GM19193 (cell line): ENCODE data around the gene LARP4B.

Experiments used
- POLR2A ChIP-seq: IDR thresholded peaks from 4 replicates; pipeline ENCODE4 v1.6.1; 2011; ENCODE audit not compliant: insufficient read depth, insufficient read length; ENCODE audit errors: extremely low read depth

The LARP4B gene

GRCh38 chr10:817371-817770 lies 114.1 kb downstream of the LARP4B start:
- TF ChIP-seq POLR2A = no peak

GRCh38 chr10:816958-817357 lies 114.5 kb downstream of the LARP4B start:
- no peak for TF ChIP-seq POLR2A

DNA sequence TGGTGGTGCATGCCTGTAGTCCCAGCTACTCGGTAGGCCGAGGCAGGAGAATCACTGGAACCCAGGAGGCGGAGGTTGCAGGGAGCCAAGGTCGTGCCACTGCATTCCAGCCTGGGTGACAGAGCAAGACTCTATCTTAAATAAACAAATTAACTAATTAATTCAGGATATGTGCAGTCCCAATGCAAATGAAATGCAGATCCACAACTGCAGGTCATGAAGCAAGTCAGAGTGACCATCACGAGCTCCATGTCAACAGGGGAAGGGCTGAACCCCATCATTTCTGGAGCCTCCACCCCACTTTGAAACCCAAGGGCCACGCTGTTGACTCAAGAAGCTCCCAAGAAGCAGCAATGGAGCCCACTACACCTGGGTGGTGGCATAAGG lies 115.4 kb downstream of the LARP4B start:
- no peak for TF ChIP-seq POLR2A

DNA sequence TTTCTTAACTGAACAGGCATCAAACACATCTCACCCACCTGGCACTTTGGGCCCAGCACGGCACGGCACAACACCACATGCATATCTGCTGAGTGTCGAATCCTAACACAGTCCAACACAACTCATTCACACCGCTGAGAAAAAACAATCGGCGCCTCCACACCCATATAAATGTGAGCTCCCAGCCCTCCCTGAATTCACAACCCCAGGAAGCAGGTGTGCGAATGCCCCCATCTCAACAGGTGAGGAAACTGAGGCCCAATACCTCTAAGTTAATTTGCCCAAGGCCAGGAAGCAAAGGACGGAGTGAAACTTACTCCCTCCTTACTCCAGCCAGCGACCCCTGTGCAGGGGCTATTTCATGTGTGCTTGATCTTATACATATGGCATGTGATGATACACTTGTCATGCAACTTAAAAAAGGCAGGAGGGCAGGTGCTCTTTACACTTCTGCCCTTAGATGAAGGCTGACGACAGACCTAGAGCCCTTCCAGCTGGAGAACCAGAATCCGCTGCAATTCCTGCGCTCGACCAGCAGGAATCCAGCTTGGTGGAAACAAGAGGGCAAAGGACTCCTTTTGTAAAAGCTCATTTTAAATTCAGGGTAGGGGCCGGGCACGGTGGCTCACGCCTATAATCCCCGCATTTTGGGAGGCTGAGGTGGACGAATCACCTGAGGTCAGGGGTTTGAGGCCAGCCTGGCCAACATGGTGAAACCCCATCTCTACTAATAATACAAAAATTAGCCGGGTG lies 116.0 kb downstream of the LARP4B start:
- no peak for TF ChIP-seq POLR2A

GRCh38 chr10:814536-815302 lies 116.8 kb downstream of the LARP4B start:
- no peak for TF ChIP-seq POLR2A

DNA sequence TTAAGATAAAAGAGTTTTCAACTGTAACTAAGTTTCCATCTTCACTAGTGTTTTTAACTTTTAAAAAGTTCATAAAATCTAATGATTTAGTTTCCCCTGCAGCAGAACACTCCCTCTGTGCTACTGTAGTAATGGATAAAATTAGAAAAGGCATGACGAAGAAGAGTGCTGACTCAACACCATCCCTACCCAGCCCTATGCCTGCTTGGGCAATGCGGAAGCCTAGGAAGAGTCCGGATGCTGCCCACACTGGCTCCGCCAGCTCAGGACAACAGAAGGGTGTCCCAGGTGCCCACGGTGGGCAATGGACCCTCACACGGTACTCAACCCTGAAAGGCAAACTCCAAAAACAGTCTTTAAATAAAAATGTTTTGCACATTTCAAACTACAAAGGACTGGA lies 118.2 kb downstream of the LARP4B start:
- TF ChIP-seq POLR2A = no peak

DNA sequence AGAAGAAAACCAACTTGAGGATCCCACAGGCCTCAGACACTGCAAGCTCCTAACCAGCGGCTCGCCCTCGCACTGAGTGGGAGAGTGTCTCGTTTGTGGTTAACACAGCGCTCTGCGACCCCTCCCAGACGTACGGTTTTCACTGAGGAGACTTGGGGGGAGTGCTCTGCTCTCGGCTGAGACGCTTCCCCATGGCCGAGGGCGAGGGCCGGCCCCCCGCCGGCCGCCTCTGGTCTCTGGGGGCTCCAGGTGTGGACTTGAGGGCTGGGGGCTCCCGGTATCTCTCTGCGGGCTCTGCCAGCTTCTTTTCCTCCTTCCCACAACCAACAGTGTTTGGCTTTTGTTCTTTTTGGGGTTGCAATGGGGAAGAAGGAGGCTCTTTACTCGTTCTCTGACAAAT lies 118.7 kb downstream of the LARP4B start:
- no peak for TF ChIP-seq POLR2A

DNA sequence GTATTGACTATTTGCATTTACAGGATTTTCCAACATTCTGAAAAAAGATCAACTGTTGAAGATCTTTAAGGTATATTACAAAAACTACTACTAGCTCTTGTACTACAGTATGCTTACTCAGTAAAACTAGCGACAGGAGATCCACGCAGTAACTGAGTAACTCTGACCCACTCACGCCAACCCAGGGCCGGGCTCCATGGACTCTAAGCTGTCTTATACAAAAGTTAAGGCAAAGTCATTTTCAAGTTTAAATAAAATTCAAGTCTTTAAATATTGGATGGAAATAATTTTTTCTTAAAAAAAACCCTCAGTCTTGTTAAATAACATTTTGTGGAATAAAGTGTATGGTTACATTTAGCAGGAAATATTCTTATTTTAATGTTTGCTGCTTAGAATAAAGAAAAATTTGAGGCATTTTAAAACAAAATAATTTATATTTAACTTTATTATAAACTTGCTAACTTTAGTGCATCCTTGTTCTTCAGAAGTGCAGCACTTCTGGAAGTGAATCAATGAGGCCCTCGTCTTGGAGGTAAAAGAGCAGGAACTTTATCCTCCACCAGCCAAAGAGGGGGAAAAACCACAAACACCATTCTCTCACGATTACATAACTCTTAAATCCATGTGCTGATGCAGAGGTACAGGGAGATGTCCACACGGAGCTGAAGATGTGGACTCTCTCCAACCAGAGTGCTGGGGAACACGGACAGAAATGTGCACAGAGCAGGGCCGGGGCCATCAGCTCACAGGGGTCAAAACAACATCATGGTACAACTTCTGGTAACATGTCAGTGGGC lies 119.9 kb downstream of the LARP4B start:
- TF ChIP-seq POLR2A = no peak

GRCh38 chr10:810351-810846 lies 121.1 kb downstream of the LARP4B start:
- no peak for TF ChIP-seq POLR2A

DNA sequence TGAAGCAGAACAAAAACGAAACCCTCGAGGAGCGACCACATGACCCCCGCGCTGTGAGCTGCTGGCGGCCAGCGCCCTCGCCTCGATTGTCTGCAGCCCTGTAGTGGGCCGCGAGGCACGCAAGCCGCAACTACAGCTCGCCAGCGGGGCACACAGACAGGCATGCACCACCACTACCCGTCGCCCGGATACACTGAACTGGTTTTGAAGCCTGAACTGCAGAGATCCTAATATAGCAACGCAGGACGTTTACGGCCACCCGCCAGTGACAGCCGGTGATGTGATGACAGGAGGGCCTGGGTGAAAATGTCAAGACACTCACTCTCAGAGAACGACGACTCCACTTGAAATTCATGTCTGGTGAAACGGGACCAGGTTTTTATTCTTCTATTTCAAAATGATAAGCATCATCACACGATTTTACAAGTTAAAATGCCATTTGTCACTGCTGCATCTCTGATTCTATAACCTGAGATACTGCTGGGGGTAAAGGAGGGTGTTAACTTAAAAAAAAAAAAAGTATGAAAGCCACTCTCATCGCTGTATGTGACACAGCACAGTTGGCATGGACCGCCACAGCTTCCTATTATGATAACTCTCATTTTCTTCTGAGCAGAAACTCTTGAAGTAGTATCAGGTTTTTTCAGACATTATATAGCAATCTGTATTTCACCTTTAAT lies 121.7 kb downstream of the LARP4B start:
- no peak for TF ChIP-seq POLR2A

GRCh38 chr10:807958-808353 lies 123.5 kb downstream of the LARP4B start:
- no peak for TF ChIP-seq POLR2A

- TF ChIP-seq POLR2A = no peak
Observed at GRCh38 chr10:807163-807957, 124.1 kb downstream of the LARP4B start.

GRCh38 chr10:806451-807162 lies 124.9 kb downstream of the LARP4B start:
- no peak for TF ChIP-seq POLR2A
